Kidney (tissue), 14 donors: ENCODE data around the gene DNAH17. TPM values are rescaled to one million over a fixed set of nuclear protein-coding genes. Genes with fewer than 3 reads are reported as not detected.

ENCODE experiments used
- DNase-seq, 5 donors: peaks; one replicate each; pipeline ENCODE4 v3.0.0-alpha.2; 2013 to 2020
- FAIRE-seq: peaks from 2 replicates; lab custom pipeline; 2012; peaks lifted over from hg19 to GRCh38; lab: Jason Lieb, UNC
- H3K27ac ChIP-seq, 2 donors: one replicate each; pipeline ENCODE4 v1.7.0; 2013; ENCODE audit warnings: low read depth in 2 of 2, low read length in 2 of 2, inconsistent platforms in 1 of 2
- H3K27me3 ChIP-seq: one replicate; pipeline ENCODE4 v1.7.1; 2013; ENCODE audit warnings: low read length, inconsistent platforms; ENCODE audit not compliant: control insufficient read depth, insufficient read depth
- H3K36me3 ChIP-seq, 3 donors: one replicate each; pipeline versions ENCODE4 v1.7.0 to v1.7.1; 2013; ENCODE audit warnings: low read length in 3 of 3, control low read depth in 1 of 3, inconsistent platforms in 1 of 3; ENCODE audit not compliant: insufficient read depth in 3 of 3, control insufficient read depth in 2 of 3
- H3K4me1 ChIP-seq, 3 donors: one replicate each; pipeline versions ENCODE4 v1.7.0 to v1.7.1; 2013; ENCODE audit warnings: low read length in 3 of 3, inconsistent platforms in 1 of 3, low read depth in 1 of 3; ENCODE audit not compliant: control insufficient read depth in 2 of 3, insufficient read depth in 2 of 3
- H3K4me3 ChIP-seq, 3 donors: one replicate each; pipeline versions ENCODE4 v1.7.0 to v1.8.1; 2013; ENCODE audit warnings: low read length in 3 of 3, control low read depth in 1 of 3, inconsistent platforms in 1 of 3
- H3K9ac ChIP-seq, 3 donors: one replicate each; pipeline versions ENCODE4 v1.7.0 to v1.7.1; 2013; ENCODE audit warnings: low read length in 3 of 3, control low read depth in 1 of 3, inconsistent platforms in 1 of 3
- H3K9me3 ChIP-seq, 3 donors: one replicate each; pipeline versions ENCODE4 v1.7.0 to v1.7.1; 2013; ENCODE audit warnings: low read length in 3 of 3, control low read depth in 1 of 3, inconsistent platforms in 1 of 3; ENCODE audit not compliant: control insufficient read depth in 2 of 3, insufficient read depth in 1 of 3
- CTCF ChIP-seq: IDR thresholded peaks from 3 replicates; pipeline ENCODE4 v1.5.1; 2012; ENCODE audit warnings: mild to moderate bottlenecking, moderate library complexity, borderline replicate concordance; ENCODE audit not compliant: insufficient read depth; ENCODE audit errors: extremely low read depth
- intact Hi-C: fragments of 100-400 bp; cut with DNase I; formaldehyde crosslinking; loops from one replicate; pipeline ENCODE4 v1.11.1; 2022
- polyA plus RNA-seq: library from polyadenylated mRNA; stranded (reverse); fragments of 350-450 nt; fragmentation: Illumina TruSeq; extraction: RNeasy Lipid Tissue Mini Kit (QIAGEN cat#74804); gene quantifications from one replicate; pipeline ENCODE4 v1.2.3, GENCODE V29; 2014; ENCODE audit warnings: low read depth, low replicate concordance; ENCODE audit not compliant: insufficient read depth
- total RNA-seq: library from RNA; stranded (reverse); fragmentation: NEBNext Ultra II Directional; extraction: Animal tissue kit (Norgen Biotek cat#: 25700); gene quantifications from one replicate; pipeline ENCODE4 v1.2.1, GENCODE V29; 2021
- donor health status: control.
- donor health status: control.
- donor health status: control.
- donor health status: control.
- donor health status: control.
- donor health status: DM: yes; HTN: yes; CAD: no.
- donor health status: Normal renal cell carcinoma (clear cell type).

DNAH17 gene
- total and polyA plus RNA-seq, 2 donors from 2014 or later = 0.09 to 0.17 TPM

- Histone ChIP-seq H3K4me1 (peaks cover 0 to under 1% (median 0%) of the 10 kb centered on the region in 3 donors), H3K27me3 (no peaks in the 10 kb centered on the region), H3K9me3 (no peaks in the 10 kb centered on the region), H3K36me3 (peaks cover 0 to 25% (median 11%) of the 10 kb centered on the region in 3 donors), H3K27ac (no peak overlapping the region), H3K9ac (no peak overlapping the region), H3K4me3 (no peak overlapping the region)
- FAIRE-seq (no peak), DNase-seq (no peak)
- intact Hi-C loops = no loop called here
- TF ChIP-seq CTCF = no peak
These were observed 183.6 kb downstream of the DNAH17 start for GRCh38 chr17:78393575-78393974.

GRCh38 chr17:78392295-78392694 lies 184.9 kb downstream of the DNAH17 start:
- Histone ChIP-seq H3K4me3 (no peak overlapping the region), H3K27ac (no peak overlapping the region), H3K27me3 (no peaks in the 10 kb centered on the region), H3K36me3 (peaks cover 0 to 15% (median 9%) of the 10 kb centered on the region in 3 donors), H3K9ac (no peak overlapping the region), H3K4me1 (peaks cover 0 to 8% (median 7%) of the 10 kb centered on the region in 3 donors), H3K9me3 (no peaks in the 10 kb centered on the region)
- FAIRE-seq (no peak), DNase-seq (no peak)
- TF ChIP-seq CTCF = no peak
- intact Hi-C loops = no loop called here

DNA sequence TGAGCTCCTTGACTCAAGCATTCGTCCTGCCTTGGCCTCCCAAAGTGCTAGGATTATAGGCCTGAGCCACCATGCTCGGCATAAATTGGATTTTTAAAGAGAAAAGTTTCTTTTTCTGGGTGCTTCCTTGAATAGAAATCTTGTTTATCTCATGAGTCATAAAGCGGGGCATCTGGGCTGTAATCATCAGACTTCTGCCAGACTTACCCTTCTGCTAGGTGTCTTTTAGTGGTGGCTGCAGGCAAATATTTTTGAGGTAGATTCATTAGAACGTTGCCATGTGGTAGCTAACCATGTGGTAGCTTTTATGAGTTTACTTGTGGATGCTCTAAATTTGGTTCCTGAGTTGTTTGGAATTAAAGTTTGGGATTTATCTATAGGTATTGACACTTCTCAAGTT lies 185.4 kb downstream of the DNAH17 start:
- DNase-seq (no peak), FAIRE-seq (no peak)
- Histone ChIP-seq H3K27me3 (no peaks in the 10 kb centered on the region), H3K4me3 (no peak overlapping the region), H3K9ac (no peak overlapping the region), H3K36me3 (peaks cover 0 to 15% (median 9%) of the 10 kb centered on the region in 3 donors), H3K9me3 (no peaks in the 10 kb centered on the region), H3K4me1 (peaks cover 0 to 8% (median 7%) of the 10 kb centered on the region in 3 donors), H3K27ac (no peak overlapping the region)
- intact Hi-C loops = no loop called here
- TF ChIP-seq CTCF = no peak

DNA sequence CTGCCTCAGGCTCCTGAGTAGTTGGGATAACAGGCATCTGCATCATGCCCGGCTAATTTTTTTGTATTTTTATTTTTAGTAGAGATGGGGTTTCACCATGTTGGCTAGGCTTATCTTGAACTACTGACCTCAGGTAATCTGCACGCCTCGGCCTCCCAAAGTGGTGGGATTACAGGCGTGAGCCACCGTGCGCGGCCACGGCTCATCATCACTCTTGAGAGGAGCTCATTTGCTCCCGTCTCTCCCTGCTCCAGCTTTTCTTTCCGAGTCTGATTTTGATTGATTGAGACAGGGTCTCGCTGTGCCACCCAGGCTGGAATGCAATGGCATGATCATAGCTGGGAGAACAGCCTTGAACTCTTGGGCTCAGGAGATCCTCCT lies 186.2 kb downstream of the DNAH17 start:
- intact Hi-C loops = no loop called here
- no peaks in the 10 kb centered on the region for H3K9me3 ChIP-seq
- peaks cover 0 to 15% (median 9%) of the 10 kb centered on the region in 3 donors for H3K36me3 ChIP-seq
- H3K9ac ChIP-seq = no peak overlapping the region
- peaks cover 0 to 14% (median 7%) of the 10 kb centered on the region in 3 donors for H3K4me1 ChIP-seq
- no peak overlapping the region for H3K4me3 ChIP-seq
- no peak for FAIRE-seq
- H3K27ac ChIP-seq = peak overlapping the region in 1 of 2 donors; percentile 60
- TF ChIP-seq CTCF = no peak
- H3K27me3 ChIP-seq = no peaks in the 10 kb centered on the region
- DNase-seq = no peak
